GM21360 (cell line): ENCODE measurements around the gene KIF16B.
"Not testable (repeated sequence)": the region's sequence is repeated elsewhere in the genome, so short reads cannot be mapped to it uniquely, and the experiment has no call there.

Experiments used
- ATAC-seq: cut with Tn5 transposase; IDR thresholded peaks from one replicate; pipeline ENCODE4 v1.9.1; 2021; ENCODE audit warnings: mild to moderate bottlenecking, moderate library complexity; ENCODE audit not compliant: unreplicated experiment

KIF16B gene

GRCh38 chr20:16226961-16227360 lies 346.3 kb downstream of the KIF16B start:
- ATAC-seq, result not testable (repeated sequence)

GRCh38 chr20:16224836-16225235 lies 348.4 kb downstream of the KIF16B start:
- no peak for ATAC-seq

GRCh38 chr20:16222859-16223411 lies 350.3 kb downstream of the KIF16B start:
- no peak for ATAC-seq
